HAP-1 (cell line): ENCODE measurements around the gene C1GALT1C1.
A peak's percentile ranks its signal among the peaks of the same experiment; 100 is the strongest.
"Not testable (repeated sequence)": the region's sequence is repeated elsewhere in the genome, so short reads cannot be mapped to it uniquely, and the experiment has no call there.

Source experiments
- DNase-seq, 2 experiments: peaks; one replicate each; pipeline ENCODE4 v3.0.0-alpha.2; 2016 to 2020; ENCODE audit warnings: low spot score in 2 of 2
- H3K27me3 ChIP-seq: fragments of 250-450 bp; sonication (Bioruptor Pico); 2 replicates; pipeline ENCODE4 v1.5.1; 2020; ENCODE audit warnings: low read depth, mild to moderate bottlenecking, moderate library complexity
- H3K36me3 ChIP-seq: fragments of 250-450 bp; sonication (Bioruptor Pico); replicated peaks from 2 replicates; pipeline ENCODE4 v1.5.1; 2020; ENCODE audit warnings: mild to moderate bottlenecking
- H3K4me1 ChIP-seq: fragments of 250-450 bp; sonication (Bioruptor Pico); 2 replicates; pipeline ENCODE4 v1.5.1; 2020; ENCODE audit warnings: mild to moderate bottlenecking
- H3K4me3 ChIP-seq: fragments of 250-450 bp; sonication (Bioruptor Pico); 2 replicates; pipeline ENCODE4 v1.5.1; 2020; ENCODE audit warnings: mild to moderate bottlenecking, moderate library complexity
- H3K9me3 ChIP-seq: fragments of 250-450 bp; sonication (Bioruptor Pico); 2 replicates; pipeline ENCODE4 v1.5.1; 2020; ENCODE audit warnings: mild to moderate bottlenecking, moderate library complexity
- in situ Hi-C: fragments of 300-500 bp; cut with MboI; formaldehyde crosslinking; loops from 3 replicates; pipeline ENCODE4 v1.14.3; 2020; ENCODE audit warnings: low sequenced_read_pairs, inconsistent platforms, mixed read lengths

The C1GALT1C1 gene

GRCh38 chrX:120629667-120630537, at the start of gene C1GALT1C1:
TSS of gene C1GALT1C1 (minus strand) at chrX:120630054. CDS start at chrX:120627166, 2,888 bp downstream.
- DNase-seq, result peak; percentile 98
- no peaks in the 10 kb centered on the region for H3K27me3 ChIP-seq
- H3K9me3 ChIP-seq, result no peaks in the 10 kb centered on the region
- H3K36me3 ChIP-seq, result no peaks in the 10 kb centered on the region; the same call in 1 of the 2 replicates
- peak within 1 kb of the TSS; percentile 62 for H3K4me3 ChIP-seq
- in situ Hi-C loops, result no loop called here
- peaks cover 9% of the 10 kb centered on the region for H3K4me1 ChIP-seq

- H3K27me3 ChIP-seq, result no peaks in the 10 kb centered on the region
These were observed 47.3 kb upstream of the C1GALT1C1 start for GRCh38 chrX:120677004-120677652.

DNA sequence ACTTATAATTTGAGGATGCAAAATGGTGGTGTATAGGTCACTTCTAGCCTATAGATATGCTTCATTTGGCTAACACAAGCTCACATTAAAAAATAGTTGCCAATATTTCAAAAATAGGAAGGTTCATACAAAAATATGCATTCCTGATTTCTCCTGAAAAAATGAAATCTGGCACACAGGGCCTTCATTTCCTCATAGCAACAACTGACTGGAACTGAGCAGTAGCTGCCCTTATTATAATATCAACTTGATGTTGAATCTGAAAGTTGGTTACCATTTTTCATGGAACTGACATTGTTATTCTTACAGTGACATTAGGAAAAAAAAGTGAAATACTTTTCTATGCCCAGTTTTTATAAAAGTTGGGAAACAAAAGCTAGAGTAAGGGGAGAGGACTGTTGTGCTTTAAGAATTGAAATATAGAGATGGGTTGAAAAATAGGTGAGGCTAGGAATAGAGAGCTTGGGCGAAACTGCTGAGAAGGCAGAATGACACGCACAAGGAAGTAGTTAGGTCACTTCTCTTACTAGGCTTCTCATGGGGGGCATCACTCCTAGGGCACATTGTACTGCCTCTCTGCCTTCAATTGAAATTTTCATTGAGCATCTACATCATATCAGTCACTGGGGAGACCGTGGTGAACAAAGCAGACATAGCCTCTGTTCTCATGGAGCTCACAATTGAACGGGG, 43.1 kb upstream of the C1GALT1C1 start:
- H3K4me3 ChIP-seq, result no peak overlapping the region
- H3K4me1 ChIP-seq, result no peaks in the 10 kb centered on the region
- no peaks in the 10 kb centered on the region for H3K36me3 ChIP-seq
- no peaks in the 10 kb centered on the region for H3K9me3 ChIP-seq
- in situ Hi-C loops, result no loop called here
- H3K27me3 ChIP-seq, result no peaks in the 10 kb centered on the region
- DNase-seq, result no peak

More at GRCh38 chrX:120677004-120677652, 47.3 kb upstream of the C1GALT1C1 start:
- H3K4me3 ChIP-seq, result no peak overlapping the region
- H3K9me3 ChIP-seq, result no peaks in the 10 kb centered on the region
- in situ Hi-C loops, result no loop called here
- DNase-seq, result no peak
- H3K36me3 ChIP-seq, result no peaks in the 10 kb centered on the region
- H3K4me1 ChIP-seq, result no peaks in the 10 kb centered on the region

- Histone ChIP-seq H3K4me3 (no peak overlapping the region), H3K4me1 (no peaks in the 10 kb centered on the region), H3K27me3 (no peaks in the 10 kb centered on the region), H3K9me3 (no peaks in the 10 kb centered on the region), H3K36me3 (no peaks in the 10 kb centered on the region)
- no peak for DNase-seq
- in situ Hi-C loops, result no loop called here
These were observed 42.5 kb upstream of the C1GALT1C1 start for GRCh38 chrX:120672389-120672788.

DNA sequence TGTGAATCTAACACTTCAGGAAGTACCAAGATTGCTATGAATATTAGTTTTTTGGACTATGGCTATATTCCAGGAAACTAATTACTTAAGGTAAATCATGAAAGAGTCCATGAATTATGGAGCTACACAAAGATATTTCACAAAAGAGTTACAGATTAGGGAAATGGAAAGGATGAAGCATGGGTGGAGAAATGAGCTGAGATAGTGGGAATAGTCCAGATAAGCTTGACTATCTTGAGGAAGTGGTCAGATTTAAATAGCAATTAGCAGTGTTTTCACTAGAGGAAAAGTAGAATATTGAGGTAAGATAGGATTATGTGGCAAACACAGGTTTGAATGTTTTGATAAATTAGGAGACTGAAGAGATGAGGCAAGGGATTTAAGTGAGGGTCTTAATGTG, 42.1 kb upstream of the C1GALT1C1 start:
- H3K27me3 ChIP-seq, result no peaks in the 10 kb centered on the region
- DNase-seq, result no peak
- in situ Hi-C loops, result no loop called here
- no peaks in the 10 kb centered on the region for H3K36me3 ChIP-seq
- no peaks in the 10 kb centered on the region for H3K9me3 ChIP-seq
- H3K4me1 ChIP-seq, result no peaks in the 10 kb centered on the region
- no peak overlapping the region for H3K4me3 ChIP-seq

DNA sequence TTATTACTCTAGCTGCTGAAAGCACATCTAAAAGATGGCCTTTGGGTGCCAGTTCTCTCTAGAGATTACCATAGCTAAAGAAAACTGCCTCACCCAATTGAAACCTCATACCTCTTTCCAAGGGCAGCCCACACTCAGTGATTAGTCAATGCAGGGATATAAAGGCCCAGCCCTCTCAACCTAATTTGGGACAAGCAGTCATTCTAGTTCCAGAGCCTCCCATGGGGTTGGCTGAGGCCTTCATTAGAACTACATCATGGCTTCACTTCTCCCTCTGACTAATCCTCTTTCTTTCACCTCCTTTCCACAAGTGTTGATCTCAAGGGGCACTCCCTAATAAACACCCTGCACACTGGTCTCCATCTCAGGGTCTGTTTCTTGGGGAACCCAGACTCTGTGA, 38.5 kb upstream of the C1GALT1C1 start:
- Histone ChIP-seq H3K9me3 (no peaks in the 10 kb centered on the region), H3K4me3 (no peak overlapping the region), H3K4me1 (no peaks in the 10 kb centered on the region), H3K27me3 (no peaks in the 10 kb centered on the region), H3K36me3 (no peaks in the 10 kb centered on the region)
- in situ Hi-C loops, result no loop called here
- no peak for DNase-seq

DNA sequence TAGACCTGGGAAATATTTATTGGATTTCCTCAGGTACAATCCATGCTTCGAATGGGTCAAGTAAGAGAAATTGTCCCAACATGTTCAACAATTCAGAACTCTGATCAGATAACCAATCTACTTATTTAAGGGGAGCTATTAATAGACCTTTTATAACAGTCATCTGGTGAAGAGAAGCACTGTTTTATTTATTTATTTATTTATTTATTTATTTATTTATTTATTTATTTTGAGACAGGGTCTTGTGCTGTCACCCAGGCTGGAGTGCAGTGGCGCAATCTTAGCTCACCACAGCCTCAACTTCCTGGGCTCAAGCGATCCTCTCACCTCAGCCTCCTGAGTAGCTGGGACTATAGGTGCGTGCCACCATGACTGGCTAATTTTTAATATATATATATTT, 34.7 kb upstream of the C1GALT1C1 start:
- H3K36me3 ChIP-seq, DNase-seq, in situ Hi-C loops, H3K9me3 ChIP-seq, H3K27me3 ChIP-seq, H3K4me3 ChIP-seq, H3K4me1 ChIP-seq: not testable (repeated sequence)

GRCh38 chrX:120664081-120664480, 34.2 kb upstream of the C1GALT1C1 start:
- Histone ChIP-seq H3K27me3 (no peaks in the 10 kb centered on the region), H3K4me3 (no peak overlapping the region), H3K36me3 (no peaks in the 10 kb centered on the region), H3K9me3 (no peaks in the 10 kb centered on the region; the same call in 1 of the 2 replicates), H3K4me1 (peaks cover 8% of the 10 kb centered on the region)
- DNase-seq, result peak in 1 of 2 experiments; percentile 36
- in situ Hi-C loops, result no loop called here

DNA sequence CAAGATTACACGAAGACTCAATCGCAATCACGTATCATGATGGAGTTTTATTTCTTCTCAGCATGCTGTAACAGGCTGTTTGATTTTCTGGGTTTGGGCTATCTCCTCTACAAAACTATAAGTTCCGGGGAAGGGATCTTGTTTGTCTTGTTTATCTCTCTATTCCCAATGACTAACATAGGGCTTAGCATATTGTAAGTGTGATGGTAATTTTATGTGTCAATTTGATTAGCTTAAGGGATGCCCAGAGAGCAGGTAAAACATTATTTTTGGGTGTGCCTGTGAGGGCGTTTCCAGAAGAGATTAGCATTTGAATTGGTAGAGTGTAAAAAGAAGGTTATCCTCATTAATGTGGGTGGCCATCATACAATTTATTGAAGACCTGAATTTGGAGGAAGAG, 32.8 kb upstream of the C1GALT1C1 start:
- no peak for DNase-seq
- Histone ChIP-seq H3K9me3 (no peaks in the 10 kb centered on the region; the same call in 1 of the 2 replicates), H3K36me3 (no peaks in the 10 kb centered on the region), H3K4me3 (no peak overlapping the region), H3K27me3 (no peaks in the 10 kb centered on the region), H3K4me1 (peaks cover 8% of the 10 kb centered on the region)
- in situ Hi-C loops, result no loop called here

- H3K9me3 ChIP-seq, result no peaks in the 10 kb centered on the region; the same call in 1 of the 2 replicates
These were observed 30.8 kb upstream of the C1GALT1C1 start for GRCh38 chrX:120660637-120661036.

DNA sequence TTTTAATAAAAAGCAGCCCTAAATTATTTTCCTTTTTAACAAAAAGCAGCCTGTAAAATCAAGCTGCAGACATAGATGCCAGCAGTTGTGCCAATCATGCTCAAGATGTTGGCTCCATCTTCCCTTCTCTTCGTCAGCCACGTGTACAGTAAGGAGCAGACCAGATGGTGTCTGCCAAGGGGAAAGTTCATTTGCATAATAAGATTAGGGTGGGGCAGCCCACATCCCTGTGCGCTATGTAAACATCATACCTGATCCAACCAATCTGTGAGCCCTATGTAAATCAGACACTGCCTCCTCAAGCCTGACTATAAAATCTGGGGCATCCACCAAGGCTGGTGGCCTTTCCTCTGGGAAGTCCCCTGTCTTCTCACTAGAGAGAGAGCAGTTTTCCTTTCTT, 23.1 kb upstream of the C1GALT1C1 start:
- Histone ChIP-seq H3K9me3 (peaks cover 5% of the 10 kb centered on the region; the same call in 1 of the 2 replicates), H3K36me3 (no peaks in the 10 kb centered on the region), H3K4me3 (no peak overlapping the region), H3K27me3 (no peaks in the 10 kb centered on the region), H3K4me1 (no peaks in the 10 kb centered on the region)
- DNase-seq, result peak; percentile 37 to 58
- in situ Hi-C loops, result no loop called here

More at GRCh38 chrX:120660637-120661036, 30.8 kb upstream of the C1GALT1C1 start:
- Histone ChIP-seq H3K36me3 (no peaks in the 10 kb centered on the region), H3K27me3 (no peaks in the 10 kb centered on the region), H3K4me3 (no peak overlapping the region), H3K4me1 (peaks cover 8% of the 10 kb centered on the region)
- no peak for DNase-seq
- in situ Hi-C loops, result no loop called here

DNA sequence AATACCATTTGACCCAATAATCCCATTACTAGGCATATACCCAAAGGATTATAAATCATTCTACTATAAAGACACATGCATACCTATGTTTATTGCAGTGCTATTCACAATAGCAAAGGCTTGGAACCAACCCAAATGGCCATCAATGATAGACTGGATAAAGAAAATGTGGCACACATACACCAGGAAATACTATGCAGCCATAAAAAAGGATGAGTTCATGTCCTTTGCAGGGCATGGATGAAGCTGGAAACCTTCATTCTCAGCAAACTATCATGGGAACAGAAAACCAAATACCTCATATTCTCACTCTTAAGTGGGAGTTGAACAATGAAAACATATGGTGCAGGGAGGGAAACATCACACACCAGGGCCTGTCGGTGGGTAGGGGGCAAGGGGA, 22.4 kb upstream of the C1GALT1C1 start:
- in situ Hi-C loops, H3K4me1 ChIP-seq, H3K9me3 ChIP-seq, DNase-seq, H3K4me3 ChIP-seq, H3K27me3 ChIP-seq, H3K36me3 ChIP-seq: not testable (repeated sequence)

GRCh38 chrX:120647127-120647526, 17.3 kb upstream of the C1GALT1C1 start:
- no peak for DNase-seq
- Histone ChIP-seq H3K9me3 (0 out of 2 replicates have a peak, but pooled peaks cover under 1% of the 10 kb centered on the region), H3K4me3 (no peak overlapping the region), H3K27me3 (no peaks in the 10 kb centered on the region), H3K36me3 (no peaks in the 10 kb centered on the region), H3K4me1 (no peaks in the 10 kb centered on the region)
- in situ Hi-C loops, result no loop called here

- DNase-seq, result no peak
- H3K36me3 ChIP-seq, result no peaks in the 10 kb centered on the region
- in situ Hi-C loops, result no loop called here
- no peaks in the 10 kb centered on the region for H3K4me1 ChIP-seq
- H3K27me3 ChIP-seq, result no peaks in the 10 kb centered on the region
- no peaks in the 10 kb centered on the region for H3K9me3 ChIP-seq
- no peak overlapping the region for H3K4me3 ChIP-seq
These were observed 13.0 kb upstream of the C1GALT1C1 start for GRCh38 chrX:120642871-120643270.
